NT2/D1 (cell line): Measurements from ENCODE around the gene PITPNM3.

Source experiments
- SUZ12 ChIP-seq: IDR thresholded peaks from 2 replicates; pipeline ENCODE4 v1.6.1; 2011; ENCODE audit not compliant: insufficient read length, insufficient read depth; ENCODE audit errors: extremely low read depth
- YY1 ChIP-seq: IDR thresholded peaks from 2 replicates; pipeline ENCODE4 v1.6.1; 2011; ENCODE audit not compliant: insufficient read length, insufficient read depth
- ZNF274 ChIP-seq: IDR thresholded peaks from 2 replicates; pipeline ENCODE4 v1.6.1; 2011; ENCODE audit warnings: mild to moderate bottlenecking, low read depth, low read length

DNA sequence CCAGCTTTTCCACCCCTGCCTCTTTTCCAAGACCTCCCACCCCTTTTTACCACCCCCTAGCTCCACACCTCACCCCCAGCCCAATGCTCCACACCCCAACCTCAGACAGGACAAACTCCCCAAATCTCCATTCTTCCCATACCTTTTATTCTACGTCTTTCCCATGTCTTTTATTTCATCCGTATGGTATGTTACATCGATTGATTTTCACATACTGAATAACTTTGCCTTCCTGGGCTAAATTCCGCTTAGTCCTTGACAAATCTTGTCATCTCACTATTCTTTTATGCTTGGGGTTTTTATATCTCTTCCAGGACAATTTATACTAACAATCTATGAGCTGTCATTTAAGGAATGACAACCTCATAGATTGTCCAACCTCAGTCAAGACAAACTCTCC lies 46.4 kb downstream of the PITPNM3 start:
- TF ChIP-seq ZNF274 = no peak
- TF ChIP-seq SUZ12 = no peak
- TF ChIP-seq YY1 = no peak
